HEK293 (cell line): Measurements from ENCODE around the gene CHN1.

Source experiments
- CTCF ChIA-PET: fragments of 350-600 bp; formaldehyde crosslinking; extraction: SDS; loops from one replicate; lab custom pipeline; 2021; ENCODE audit warnings: antibody characterized with exemption; lab: Yijun Ruan, JAX
- POLR2A ChIA-PET: fragments of 300-600 bp; formaldehyde crosslinking; extraction: SDS; loops from one replicate; lab custom pipeline; 2020; ENCODE audit warnings: antibody characterized with exemption, inconsistent platforms; lab: Yijun Ruan, JAX
- H3K27ac ChIP-seq: fragments of 200-500 bp; sonication (Bioruptor generic); 2 replicates; pipeline ENCODE4 v1.5.1; 2014; ENCODE audit warnings: low read depth, low read length, control low read depth, inconsistent platforms; ENCODE audit errors: extremely low read depth
- H3K36me3 ChIP-seq, 2 experiments: fragments of 200-500 bp in 1 of 2; sonication (Bioruptor generic) in 1 of 2; 1 replicate in 1 of 2; 2 replicates in 1 of 2; pipeline ENCODE4 v1.5.1; 2014 to 2017; ENCODE audit warnings: inconsistent platforms in 2 of 2, low read length in 2 of 2; ENCODE audit not compliant: control insufficient read depth in 2 of 2, insufficient read depth in 1 of 2
- H3K4me1 ChIP-seq: fragments of 200-500 bp; sonication (Bioruptor generic); 2 replicates; pipeline ENCODE4 v1.5.1; 2014; ENCODE audit warnings: mild to moderate bottlenecking, low read length, inconsistent platforms; ENCODE audit not compliant: control insufficient read depth, insufficient read depth
- H3K4me3 ChIP-seq: 2 replicates; pipeline ENCODE4 v1.5.1; 2011; ENCODE audit warnings: low read depth, mild to moderate bottlenecking, control low read depth, low read length, moderate library complexity
- H3K9me3 ChIP-seq: fragments of 200-500 bp; sonication (Bioruptor generic); 2 replicates; pipeline ENCODE4 v1.5.1; 2014; ENCODE audit warnings: low read depth, low read length, inconsistent platforms; ENCODE audit not compliant: control insufficient read depth, insufficient read depth
- GLIS1 ChIP-seq: fragments of 450-650 bp; formaldehyde crosslinking; IDR thresholded peaks from 2 replicates; pipeline ENCODE4 v1.5.1; 2016; ENCODE audit warnings: missing biosample characterization, missing genetic modification characterization
- GLIS2 ChIP-seq: fragments of 450-650 bp; formaldehyde crosslinking; IDR thresholded peaks from 2 replicates; pipeline ENCODE4 v1.5.1; 2016; ENCODE audit warnings: missing biosample characterization, missing genetic modification characterization
- KLF1 ChIP-seq: fragments of 450-650 bp; formaldehyde crosslinking; IDR thresholded peaks from 2 replicates; pipeline ENCODE4 v1.5.1; 2016; ENCODE audit warnings: missing biosample characterization, missing genetic modification characterization
- KLF8 ChIP-seq: fragments of 450-650 bp; formaldehyde crosslinking; IDR thresholded peaks from 2 replicates; pipeline ENCODE4 v1.5.1; 2016; ENCODE audit warnings: missing biosample characterization, missing genetic modification characterization
- REST ChIP-seq: fragments of 450-650 bp; formaldehyde crosslinking; IDR thresholded peaks from 2 replicates; pipeline ENCODE4 v1.5.1; 2016; ENCODE audit warnings: missing biosample characterization, missing genetic modification characterization
- YY1 ChIP-seq: fragments of 450-650 bp; formaldehyde crosslinking; IDR thresholded peaks from 2 replicates; pipeline ENCODE4 v1.5.1; 2018; ENCODE audit warnings: missing biosample characterization, missing genetic modification characterization
- ZBTB17 ChIP-seq: fragments of 450-650 bp; formaldehyde crosslinking; IDR thresholded peaks from 2 replicates; pipeline ENCODE4 v1.5.1; 2016; ENCODE audit warnings: missing biosample characterization, missing genetic modification characterization
- ZBTB20 ChIP-seq: fragments of 450-650 bp; formaldehyde crosslinking; IDR thresholded peaks from 2 replicates; pipeline ENCODE4 v1.5.1; 2016; ENCODE audit warnings: missing biosample characterization, missing genetic modification characterization
- ZBTB7A ChIP-seq: fragments of 450-650 bp; formaldehyde crosslinking; IDR thresholded peaks from 2 replicates; pipeline ENCODE4 v1.5.1; 2016; ENCODE audit warnings: low read depth, missing biosample characterization, missing genetic modification characterization
- ZBTB8A ChIP-seq: fragments of 450-650 bp; formaldehyde crosslinking; IDR thresholded peaks from 2 replicates; pipeline ENCODE4 v1.5.1; 2016; ENCODE audit warnings: missing biosample characterization, missing genetic modification characterization
- ZIC2 ChIP-seq: fragments of 450-650 bp; formaldehyde crosslinking; IDR thresholded peaks from 2 replicates; pipeline ENCODE4 v1.5.1; 2016; ENCODE audit warnings: missing biosample characterization, missing genetic modification characterization
- ZNF175 ChIP-seq: fragments of 450-650 bp; formaldehyde crosslinking; IDR thresholded peaks from 2 replicates; pipeline ENCODE4 v1.5.1; 2016; ENCODE audit warnings: missing biosample characterization, missing genetic modification characterization
- ZNF248 ChIP-seq: fragments of 450-650 bp; formaldehyde crosslinking; IDR thresholded peaks from 2 replicates; pipeline ENCODE4 v1.5.1; 2017; ENCODE audit warnings: missing biosample characterization, missing genetic modification characterization
- ZNF274 ChIP-seq, 2 experiments: fragments of 200-500 bp in 1 of 2; fragments of 450-650 bp in 1 of 2; sonication (Bioruptor generic) in 1 of 2; formaldehyde crosslinking in 1 of 2; IDR thresholded peaks; 2 replicates each; pipeline versions ENCODE4 v1.5.1 to v1.6.1; 2014 to 2016; ENCODE audit warnings: borderline replicate concordance in 1 of 2, inconsistent platforms in 1 of 2, low read length in 1 of 2, missing biosample characterization in 1 of 2, missing genetic modification characterization in 1 of 2
- ZNF335 ChIP-seq: fragments of 450-650 bp; formaldehyde crosslinking; conservative IDR thresholded peaks from 2 replicates; pipeline ENCODE4 v1.5.1; 2016; ENCODE audit warnings: missing biosample characterization, missing genetic modification characterization
- ZNF366 ChIP-seq: fragments of 450-650 bp; formaldehyde crosslinking; conservative IDR thresholded peaks from 2 replicates; pipeline ENCODE4 v1.5.1; 2016; ENCODE audit warnings: missing biosample characterization, missing genetic modification characterization
- ZNF423 ChIP-seq: fragments of 450-650 bp; formaldehyde crosslinking; IDR thresholded peaks from 2 replicates; pipeline ENCODE4 v1.5.1; 2016; ENCODE audit warnings: missing biosample characterization, missing genetic modification characterization
- ZNF596 ChIP-seq: fragments of 450-650 bp; IDR thresholded peaks from 2 replicates; pipeline ENCODE4 v1.5.0; 2018; ENCODE audit warnings: missing biosample characterization, mild to moderate bottlenecking, missing genetic modification characterization, moderate library complexity
- ZNF626 ChIP-seq: fragments of 450-650 bp; sonication (Bioruptor Pico); formaldehyde crosslinking; IDR thresholded peaks from 2 replicates; pipeline ENCODE4 v1.5.1; 2018; ENCODE audit warnings: missing biosample characterization, missing genetic modification characterization, inconsistent platforms
- ZNF660 ChIP-seq: fragments of 450-650 bp; IDR thresholded peaks from 2 replicates; pipeline ENCODE4 v1.5.1; 2018; ENCODE audit warnings: missing biosample characterization, mild to moderate bottlenecking, missing genetic modification characterization
- ZNF747 ChIP-seq: fragments of 450-650 bp; formaldehyde crosslinking; IDR thresholded peaks from 2 replicates; pipeline ENCODE4 v1.5.1; 2016; ENCODE audit warnings: missing biosample characterization, missing genetic modification characterization
- ZNF768 ChIP-seq: fragments of 450-650 bp; formaldehyde crosslinking; IDR thresholded peaks from 2 replicates; pipeline ENCODE4 v1.5.1; 2018; ENCODE audit warnings: missing biosample characterization, mild to moderate bottlenecking, missing genetic modification characterization
- ZSCAN30 ChIP-seq: fragments of 450-650 bp; IDR thresholded peaks from 2 replicates; pipeline ENCODE4 v1.5.1; 2018; ENCODE audit warnings: missing biosample characterization, mild to moderate bottlenecking, missing genetic modification characterization, moderate library complexity
- ZXDB ChIP-seq: fragments of 450-650 bp; formaldehyde crosslinking; IDR thresholded peaks from 2 replicates; pipeline ENCODE4 v1.5.1; 2016; ENCODE audit warnings: missing biosample characterization, missing genetic modification characterization
- TF ChIP-seq, protein P1 (sequence below): fragments of 450-650 bp; formaldehyde crosslinking; IDR thresholded peaks from 2 replicates; pipeline ENCODE4 v1.5.1; 2017; ENCODE audit warnings: missing biosample characterization, missing genetic modification characterization
- TF ChIP-seq, protein P2 (sequence below): fragments of 450-650 bp; formaldehyde crosslinking; IDR thresholded peaks from 2 replicates; pipeline ENCODE4 v1.5.1; 2016; ENCODE audit warnings: missing biosample characterization, missing genetic modification characterization
- TF ChIP-seq, protein P3 (sequence below): fragments of 450-650 bp; formaldehyde crosslinking; optimal IDR thresholded peaks from 2 replicates; pipeline ENCODE3; 2016; ENCODE audit warnings: missing biosample characterization, mild to moderate bottlenecking, missing genetic modification characterization

The CHN1 gene, protein sequence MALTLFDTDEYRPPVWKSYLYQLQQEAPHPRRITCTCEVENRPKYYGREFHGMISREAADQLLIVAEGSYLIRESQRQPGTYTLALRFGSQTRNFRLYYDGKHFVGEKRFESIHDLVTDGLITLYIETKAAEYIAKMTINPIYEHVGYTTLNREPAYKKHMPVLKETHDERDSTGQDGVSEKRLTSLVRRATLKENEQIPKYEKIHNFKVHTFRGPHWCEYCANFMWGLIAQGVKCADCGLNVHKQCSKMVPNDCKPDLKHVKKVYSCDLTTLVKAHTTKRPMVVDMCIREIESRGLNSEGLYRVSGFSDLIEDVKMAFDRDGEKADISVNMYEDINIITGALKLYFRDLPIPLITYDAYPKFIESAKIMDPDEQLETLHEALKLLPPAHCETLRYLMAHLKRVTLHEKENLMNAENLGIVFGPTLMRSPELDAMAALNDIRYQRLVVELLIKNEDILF

GRCh38 chr2:175004980-175005732 is at the start of gene CHN1:
Gene CHN1 (minus strand): TSS chr2:175005381. CDS start chr2:175004912, 469 bp downstream.
- Histone ChIP-seq H3K36me3 (no peaks in the 10 kb centered on the region; a peak in 1 of 3 replicates), H3K9me3 (no peaks in the 10 kb centered on the region), H3K4me3 (peak within 1 kb of the TSS; percentile 62), H3K27ac (peak within 1 kb of the TSS; percentile 94), H3K4me1 (peaks cover 23% of the 10 kb centered on the region)
- ChIA-PET CTCF (interaction anchor here (0.7 to 2.2 kb wide), 8 partner anchors 19 to 256 kb away, joined by 3 to 7 read pairs (median 4); no protein-coding TSS in a partner anchor), POLR2A (interaction anchor here (0.6 to 1.4 kb wide), 4 partner anchors 15 to 1092 kb away, joined by 3 to 4 read pairs (median 3); partner anchors contain the start of gene ATF2)
- TF ChIP-seq ZNF660 (0 out of 2 replicates have a peak, but pooled peaks have one; percentile 42), ZNF747 (no peak), GLIS1 (tag by site-specific recombination) (peak; percentile 91), ZBTB20 (tag by site-specific recombination) (peak; percentile 47; the same call in 1 of the 2 replicates), ZNF366 (0 out of 2 replicates have a peak, but pooled peaks have one; percentile 29), REST (tag by site-specific recombination) (no peak), ZNF175 (tag by site-specific recombination) (no peak), ZNF274 (IDR thresholded peaks at IDR 0.05; ENCODE audit: low read length) (no peak), ZNF274 (tag by site-specific recombination; IDR thresholded peaks at IDR 0.05; ENCODE audit: borderline replicate concordance) (no peak), YY1 (tag by site-specific recombination) (peak; percentile 74; the same call in 1 of the 2 replicates), ZNF335 (peak; percentile 68), GLIS2 (tag by site-specific recombination) (peak; percentile 87), ZBTB17 (tag by site-specific recombination) (peak; percentile 68), ZNF768 (no peak), ZNF626 (tag by site-specific recombination) (0 out of 2 replicates have a peak, but pooled peaks have one; percentile 10), KLF1 (peak; percentile 47; the same call in 1 of the 2 replicates), KLF8 (0 out of 2 replicates have a peak, but pooled peaks have one; percentile 16), ZNF423 (tag by site-specific recombination) (peak; percentile 87), ZIC2 (tag by site-specific recombination) (peak; percentile 68), ZNF596 (tag by site-specific recombination) (peak; percentile 31; the same call in 1 of the 2 replicates), ZBTB8A (tag by site-specific recombination) (peak; percentile 88), ZXDB (tag by site-specific recombination) (0 out of 2 replicates have a peak, but pooled peaks have one; percentile 18), ZNF248 (tag by site-specific recombination) (no peak), ZSCAN30 (peak; percentile 8), ZBTB7A (tag by site-specific recombination) (no peak)
- TF ChIP-seq, protein P1, sequence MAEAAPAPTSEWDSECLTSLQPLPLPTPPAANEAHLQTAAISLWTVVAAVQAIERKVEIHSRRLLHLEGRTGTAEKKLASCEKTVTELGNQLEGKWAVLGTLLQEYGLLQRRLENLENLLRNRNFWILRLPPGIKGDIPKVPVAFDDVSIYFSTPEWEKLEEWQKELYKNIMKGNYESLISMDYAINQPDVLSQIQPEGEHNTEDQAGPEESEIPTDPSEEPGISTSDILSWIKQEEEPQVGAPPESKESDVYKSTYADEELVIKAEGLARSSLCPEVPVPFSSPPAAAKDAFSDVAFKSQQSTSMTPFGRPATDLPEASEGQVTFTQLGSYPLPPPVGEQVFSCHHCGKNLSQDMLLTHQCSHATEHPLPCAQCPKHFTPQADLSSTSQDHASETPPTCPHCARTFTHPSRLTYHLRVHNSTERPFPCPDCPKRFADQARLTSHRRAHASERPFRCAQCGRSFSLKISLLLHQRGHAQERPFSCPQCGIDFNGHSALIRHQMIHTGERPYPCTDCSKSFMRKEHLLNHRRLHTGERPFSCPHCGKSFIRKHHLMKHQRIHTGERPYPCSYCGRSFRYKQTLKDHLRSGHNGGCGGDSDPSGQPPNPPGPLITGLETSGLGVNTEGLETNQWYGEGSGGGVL (tag by site-specific recombination): peak; percentile 30; the same call in 1 of the 2 replicates
- TF ChIP-seq, protein P2, sequence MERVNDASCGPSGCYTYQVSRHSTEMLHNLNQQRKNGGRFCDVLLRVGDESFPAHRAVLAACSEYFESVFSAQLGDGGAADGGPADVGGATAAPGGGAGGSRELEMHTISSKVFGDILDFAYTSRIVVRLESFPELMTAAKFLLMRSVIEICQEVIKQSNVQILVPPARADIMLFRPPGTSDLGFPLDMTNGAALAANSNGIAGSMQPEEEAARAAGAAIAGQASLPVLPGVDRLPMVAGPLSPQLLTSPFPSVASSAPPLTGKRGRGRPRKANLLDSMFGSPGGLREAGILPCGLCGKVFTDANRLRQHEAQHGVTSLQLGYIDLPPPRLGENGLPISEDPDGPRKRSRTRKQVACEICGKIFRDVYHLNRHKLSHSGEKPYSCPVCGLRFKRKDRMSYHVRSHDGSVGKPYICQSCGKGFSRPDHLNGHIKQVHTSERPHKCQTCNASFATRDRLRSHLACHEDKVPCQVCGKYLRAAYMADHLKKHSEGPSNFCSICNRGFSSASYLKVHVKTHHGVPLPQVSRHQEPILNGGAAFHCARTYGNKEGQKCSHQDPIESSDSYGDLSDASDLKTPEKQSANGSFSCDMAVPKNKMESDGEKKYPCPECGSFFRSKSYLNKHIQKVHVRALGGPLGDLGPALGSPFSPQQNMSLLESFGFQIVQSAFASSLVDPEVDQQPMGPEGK (tag by site-specific recombination): peak; percentile 80
- TF ChIP-seq, protein P3, sequence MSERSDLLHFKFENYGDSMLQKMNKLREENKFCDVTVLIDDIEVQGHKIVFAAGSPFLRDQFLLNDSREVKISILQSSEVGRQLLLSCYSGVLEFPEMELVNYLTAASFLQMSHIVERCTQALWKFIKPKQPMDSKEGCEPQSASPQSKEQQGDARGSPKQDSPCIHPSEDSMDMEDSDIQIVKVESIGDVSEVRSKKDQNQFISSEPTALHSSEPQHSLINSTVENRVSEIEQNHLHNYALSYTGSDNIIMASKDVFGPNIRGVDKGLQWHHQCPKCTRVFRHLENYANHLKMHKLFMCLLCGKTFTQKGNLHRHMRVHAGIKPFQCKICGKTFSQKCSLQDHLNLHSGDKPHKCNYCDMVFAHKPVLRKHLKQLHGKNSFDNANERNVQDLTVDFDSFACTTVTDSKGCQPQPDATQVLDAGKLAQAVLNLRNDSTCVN: peak; percentile 91
